Neural cell (in vitro differentiated cells): ENCODE measurements around the gene RBBP8NL.

Experiments
- CTCF ChIP-seq: fragments of 450-650 bp; IDR thresholded peaks from 2 replicates; pipeline ENCODE4 v1.5.1; 2014; ENCODE audit warnings: antibody characterized with exemption, mild to moderate bottlenecking, moderate library complexity; ENCODE audit not compliant: poor library complexity, severe bottlenecking
- EP300 ChIP-seq: fragments of 450-650 bp; conservative IDR thresholded peaks from 2 replicates; pipeline ENCODE4 v1.6.1; 2014; ENCODE audit warnings: antibody characterized with exemption, mild to moderate bottlenecking, moderate library complexity; ENCODE audit not compliant: poor library complexity, severe bottlenecking
- RAD21 ChIP-seq: fragments of 450-650 bp; conservative IDR thresholded peaks from 2 replicates; pipeline ENCODE4 v1.6.1; 2014; ENCODE audit warnings: antibody characterized with exemption, mild to moderate bottlenecking, moderate library complexity
- TAF1 ChIP-seq: IDR thresholded peaks from 2 replicates; pipeline ENCODE4 v1.6.1; 2012; ENCODE audit warnings: low read depth

- TF ChIP-seq TAF1 (no peak), CTCF (peak; percentile 17), EP300 (no peak), RAD21 (no peak)
Observed at GRCh38 chr20:62401331-62401779, 26.0 kb downstream of the RBBP8NL start.
